ENCODE data around the gene HIF3A. TPM values are rescaled to one million over a fixed set of nuclear protein-coding genes. Genes with fewer than 3 reads are reported as not detected.
A peak's percentile ranks its signal among the peaks of the same experiment; 100 is the strongest.

HIF3A gene
- total RNA-seq, 2 donors from 2014 or later, result 41.6 to 71.9 TPM

DNA sequence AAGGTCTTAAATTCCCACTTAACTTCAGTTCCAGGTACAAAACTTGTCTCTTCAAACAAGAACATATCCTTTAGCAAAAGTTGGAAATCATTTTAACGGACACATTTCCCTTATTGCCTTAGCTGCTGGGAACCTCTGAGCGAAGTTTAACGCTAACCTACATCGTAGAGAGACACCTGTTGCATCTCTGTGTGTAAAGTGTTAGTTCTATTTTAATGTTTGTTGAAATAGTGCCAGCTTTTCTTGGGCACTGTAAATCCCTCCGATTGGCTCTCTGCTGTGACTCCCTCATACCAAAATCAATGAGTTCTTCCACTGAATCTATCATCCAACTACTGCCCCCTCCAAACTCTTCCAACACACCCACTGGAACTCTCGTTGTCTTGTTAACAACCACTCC, 2.3 kb upstream of the HIF3A start:
- TF ChIP-seq, protein P1, sequence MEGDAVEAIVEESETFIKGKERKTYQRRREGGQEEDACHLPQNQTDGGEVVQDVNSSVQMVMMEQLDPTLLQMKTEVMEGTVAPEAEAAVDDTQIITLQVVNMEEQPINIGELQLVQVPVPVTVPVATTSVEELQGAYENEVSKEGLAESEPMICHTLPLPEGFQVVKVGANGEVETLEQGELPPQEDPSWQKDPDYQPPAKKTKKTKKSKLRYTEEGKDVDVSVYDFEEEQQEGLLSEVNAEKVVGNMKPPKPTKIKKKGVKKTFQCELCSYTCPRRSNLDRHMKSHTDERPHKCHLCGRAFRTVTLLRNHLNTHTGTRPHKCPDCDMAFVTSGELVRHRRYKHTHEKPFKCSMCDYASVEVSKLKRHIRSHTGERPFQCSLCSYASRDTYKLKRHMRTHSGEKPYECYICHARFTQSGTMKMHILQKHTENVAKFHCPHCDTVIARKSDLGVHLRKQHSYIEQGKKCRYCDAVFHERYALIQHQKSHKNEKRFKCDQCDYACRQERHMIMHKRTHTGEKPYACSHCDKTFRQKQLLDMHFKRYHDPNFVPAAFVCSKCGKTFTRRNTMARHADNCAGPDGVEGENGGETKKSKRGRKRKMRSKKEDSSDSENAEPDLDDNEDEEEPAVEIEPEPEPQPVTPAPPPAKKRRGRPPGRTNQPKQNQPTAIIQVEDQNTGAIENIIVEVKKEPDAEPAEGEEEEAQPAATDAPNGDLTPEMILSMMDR (conservative IDR thresholded peaks at IDR 0.05), result no peak
- peaks cover 4% of the 10 kb centered on the region for H3K4me1 ChIP-seq (ENCODE audit: control insufficient read depth, insufficient read depth, low read length)
- peaks cover 4% of the 10 kb centered on the region for H3K9me3 Mint-ChIP-seq
- H3K27ac Mint-ChIP-seq, result no peak overlapping the region
- H3K9ac ChIP-seq (ENCODE audit: extremely low read depth, low read length, poor library complexity, severe bottlenecking), result no peak overlapping the region
- H3K27me3 ChIP-seq (ENCODE audit: control insufficient read depth, insufficient read depth, low read length, poor library complexity, severe bottlenecking), result peaks cover 8% of the 10 kb centered on the region
- no peak overlapping the region for H3K4me3 Mint-ChIP-seq
- 91 to 96% methylated on average over 6 of the region's 6 CpGs for WGBS, 2 experiments (ENCODE audit: insufficient coverage in 1 of 2, insufficient read length in 1 of 2)
- no peak overlapping the region for H3K27ac ChIP-seq (ENCODE audit: low read depth, low read length)
- H3K4me3 ChIP-seq (ENCODE audit: low read length), result no peak overlapping the region
- H3K36me3 Mint-ChIP-seq (ENCODE audit: low read depth), result no peaks in the 10 kb centered on the region
- H3K9me3 ChIP-seq (ENCODE audit: control insufficient read depth, low read length), result peaks cover 5% of the 10 kb centered on the region
- H3K27me3 Mint-ChIP-seq (ENCODE audit: insufficient read depth), result peaks cover 22% of the 10 kb centered on the region
- no peaks in the 10 kb centered on the region for H3K4me1 Mint-ChIP-seq
- no peaks in the 10 kb centered on the region for H3K36me3 ChIP-seq (ENCODE audit: control insufficient read depth, insufficient read depth, low read length)
- no peak for DNase-seq

DNA sequence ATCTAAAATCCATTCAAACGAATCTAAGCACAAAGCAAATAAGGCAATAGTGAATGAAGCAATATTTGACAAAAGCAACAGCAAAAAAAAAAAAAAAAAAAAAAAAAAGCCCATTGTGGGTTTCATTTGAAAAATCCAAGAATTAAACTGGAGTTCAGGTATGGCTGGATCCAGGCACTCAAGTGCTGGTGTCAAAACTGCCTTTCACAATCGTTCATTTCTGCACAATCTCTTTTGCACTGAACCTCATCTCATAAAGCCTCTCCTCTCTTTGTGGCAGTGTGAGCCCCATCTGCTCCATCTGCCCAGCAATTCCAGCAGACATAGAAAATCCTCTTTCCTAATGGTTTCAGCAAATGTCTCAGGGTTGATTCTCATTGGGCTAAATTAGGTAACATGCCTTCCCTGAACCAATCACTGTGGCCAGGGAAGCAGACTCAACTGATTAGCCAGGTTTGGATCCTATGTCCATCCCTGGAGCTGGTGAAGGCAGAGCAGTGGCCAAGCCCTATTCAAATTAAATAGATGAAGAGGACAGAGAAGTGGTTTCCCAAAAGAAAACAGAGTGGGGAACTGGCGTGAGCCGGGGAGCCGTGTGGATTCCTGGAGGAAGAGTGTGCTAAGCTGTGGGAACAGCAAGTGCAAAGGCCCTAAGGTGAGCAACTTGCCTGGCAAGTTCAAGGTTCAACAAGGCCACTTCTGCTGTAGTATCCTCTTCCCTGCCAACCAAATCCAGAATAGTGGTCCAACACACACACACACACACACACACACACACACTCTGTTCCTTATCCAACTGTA, 1.2 kb upstream of the HIF3A start:
- Histone ChIP-seq H3K36me3 (ENCODE audit: control insufficient read depth, insufficient read depth, low read length) (no peaks in the 10 kb centered on the region), H3K4me3 (ENCODE audit: low read length) (no peak overlapping the region)
- no peak overlapping the region for H3K27ac Mint-ChIP-seq

DNA sequence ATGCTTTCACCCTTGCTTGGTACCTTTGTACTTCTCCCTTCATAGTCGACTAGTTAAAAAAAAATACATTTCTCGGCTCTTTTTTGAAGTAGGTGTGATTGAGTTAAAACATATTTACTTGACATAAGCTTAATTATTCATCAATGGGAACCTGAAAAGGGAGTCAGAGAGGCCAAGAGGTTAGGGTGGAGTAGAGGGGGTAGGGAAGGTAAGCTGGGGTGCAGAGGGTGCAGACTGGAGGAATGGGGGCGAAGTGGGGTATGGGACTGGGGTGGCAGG, 701 bp upstream of the HIF3A start:
- H3K9me3 Mint-ChIP-seq, result no peaks in the 10 kb centered on the region
- H3K27me3 Mint-ChIP-seq (ENCODE audit: insufficient read depth), result peaks cover 17% of the 10 kb centered on the region
- peaks cover 4% of the 10 kb centered on the region for H3K4me1 ChIP-seq (ENCODE audit: control insufficient read depth, insufficient read depth, low read length)
- no peak for DNase-seq
- peak overlapping the region; percentile 75 for H3K4me3 Mint-ChIP-seq
- no peaks in the 10 kb centered on the region for H3K36me3 ChIP-seq (ENCODE audit: control insufficient read depth, insufficient read depth, low read length)
- no peaks in the 10 kb centered on the region for H3K36me3 Mint-ChIP-seq (ENCODE audit: low read depth)
- TF ChIP-seq, protein P1 (conservative IDR thresholded peaks at IDR 0.05), result no peak
- H3K4me3 ChIP-seq (ENCODE audit: low read length), result peak overlapping the region; percentile 94
- no peaks in the 10 kb centered on the region for H3K9me3 ChIP-seq (ENCODE audit: control insufficient read depth, low read length)
- H3K9ac ChIP-seq (ENCODE audit: extremely low read depth, low read length, poor library complexity, severe bottlenecking), result no peak overlapping the region
- peaks cover 8% of the 10 kb centered on the region for H3K27me3 ChIP-seq (ENCODE audit: control insufficient read depth, insufficient read depth, low read length, poor library complexity, severe bottlenecking)
- peaks cover 2% of the 10 kb centered on the region for H3K4me1 Mint-ChIP-seq
- H3K27ac Mint-ChIP-seq, result no peak overlapping the region
- 97 to 100% methylated on average over 1 to 2 of the region's 3 CpGs for WGBS, 2 experiments (ENCODE audit: insufficient coverage in 1 of 2, insufficient read length in 1 of 2)
- no peak overlapping the region for H3K27ac ChIP-seq (ENCODE audit: low read depth, low read length)

More for the DNA sequence above, 1.2 kb upstream of the HIF3A start:
- H3K27me3 Mint-ChIP-seq (ENCODE audit: insufficient read depth), result peaks cover 17% of the 10 kb centered on the region
- no peaks in the 10 kb centered on the region for H3K36me3 Mint-ChIP-seq (ENCODE audit: low read depth)
- Histone ChIP-seq H3K27ac (ENCODE audit: low read depth, low read length) (no peak overlapping the region), H3K9me3 (ENCODE audit: control insufficient read depth, low read length) (no peaks in the 10 kb centered on the region), H3K4me1 (ENCODE audit: control insufficient read depth, insufficient read depth, low read length) (peaks cover 4% of the 10 kb centered on the region), H3K27me3 (ENCODE audit: control insufficient read depth, insufficient read depth, low read length, poor library complexity, severe bottlenecking) (peaks cover 8% of the 10 kb centered on the region), H3K9ac (ENCODE audit: extremely low read depth, low read length, poor library complexity, severe bottlenecking) (no peak overlapping the region)
- peak overlapping the region; percentile 75 for H3K4me3 Mint-ChIP-seq
- no peak for DNase-seq
- TF ChIP-seq, protein P1 (conservative IDR thresholded peaks at IDR 0.05), result no peak
- 89 to 94% methylated on average over 3 to 5 of the region's 5 CpGs for WGBS, 2 experiments (ENCODE audit: insufficient coverage in 1 of 2, insufficient read length in 1 of 2)
- H3K4me1 Mint-ChIP-seq, result no peaks in the 10 kb centered on the region
- H3K9me3 Mint-ChIP-seq, result no peaks in the 10 kb centered on the region

Measured in endodermal cell (in vitro differentiated cells).